HepG2 (cell line): Measurements from ENCODE around the gene XRCC5. TPM values are rescaled to one million over a fixed set of nuclear protein-coding genes. Genes with fewer than 3 reads are reported as not detected.

Source experiments
- BCL6 ChIP-seq: IDR thresholded peaks from 2 replicates; pipeline ENCODE4 v1.6.1; 2016; ENCODE audit warnings: missing genetic modification reagents, missing compliant biosample characterization
- CEBPG ChIP-seq: IDR thresholded peaks from 2 replicates; pipeline ENCODE4 v1.6.1; 2016
- DR1 ChIP-seq: sonication (generic); formaldehyde crosslinking; IDR thresholded peaks from 2 replicates; pipeline ENCODE4 v1.8.0; 2021; ENCODE audit warnings: mild to moderate bottlenecking, missing genetic modification reagents, inconsistent platforms
- EP300 ChIP-seq, 3 experiments: sonication (generic) in 1 of 3; formaldehyde crosslinking in 1 of 3; IDR thresholded peaks; 2 replicates each; pipeline versions ENCODE4 v1.5.1 to v1.6.1; 2011 to 2020; ENCODE audit warnings: low read depth in 2 of 3, low read length in 2 of 3, borderline replicate concordance in 1 of 3, improper control_type of control experiment in 1 of 3, mild to moderate bottlenecking in 1 of 3, missing genetic modification reagents in 1 of 3, moderate library complexity in 1 of 3
- FOXC1 ChIP-seq: sonication (generic); formaldehyde crosslinking; IDR thresholded peaks from 2 replicates; pipeline ENCODE4 v1.8.0; 2022; ENCODE audit warnings: mild to moderate bottlenecking, missing genetic modification reagents, borderline replicate concordance
- GFI1 ChIP-seq: sonication (generic); formaldehyde crosslinking; IDR thresholded peaks from 2 replicates; pipeline ENCODE4 v1.5.0; 2020; ENCODE audit warnings: missing genetic modification reagents, mild to moderate bottlenecking, borderline replicate concordance
- HDAC1 ChIP-seq: sonication (generic); formaldehyde crosslinking; IDR thresholded peaks from 2 replicates; pipeline ENCODE4 v1.5.1; 2020; ENCODE audit warnings: mild to moderate bottlenecking, missing genetic modification reagents
- HNRNPLL ChIP-seq: fragments of 200-400 bp; formaldehyde crosslinking; IDR thresholded peaks from 2 replicates; pipeline ENCODE4 v1.6.1; 2017; ENCODE audit warnings: mild to moderate bottlenecking, low read depth, low read length; ENCODE audit not compliant: poor library complexity, severe bottlenecking
- KDM5A ChIP-seq: fragments of 200-600 bp; sonication (generic); IDR thresholded peaks from 2 replicates; pipeline ENCODE4 v1.7.0; 2018; ENCODE audit warnings: antibody characterized with exemption, mild to moderate bottlenecking, low read length, borderline replicate concordance
- ONECUT2 ChIP-seq: sonication (generic); formaldehyde crosslinking; IDR thresholded peaks from 2 replicates; pipeline ENCODE4 v1.4.0; 2020; ENCODE audit warnings: missing genetic modification reagents
- PAXIP1 ChIP-seq: sonication (generic); formaldehyde crosslinking; conservative IDR thresholded peaks from 2 replicates; pipeline ENCODE4 v1.4.0; 2020; ENCODE audit warnings: mild to moderate bottlenecking, missing genetic modification reagents, moderate library complexity
- PCBP2 ChIP-seq: fragments of 200-400 bp; formaldehyde crosslinking; optimal IDR thresholded peaks from 2 replicates; pipeline ENCODE3; 2018; ENCODE audit warnings: low read length, low read depth; ENCODE audit not compliant: poor library complexity, severe bottlenecking
- SNAI1 ChIP-seq: sonication (generic); formaldehyde crosslinking; IDR thresholded peaks from 2 replicates; pipeline ENCODE4 v1.5.0; 2020; ENCODE audit warnings: mild to moderate bottlenecking, missing genetic modification reagents, borderline replicate concordance
- ZNF17 ChIP-seq: sonication (generic); formaldehyde crosslinking; IDR thresholded peaks from 2 replicates; pipeline ENCODE4 v1.5.0; 2020; ENCODE audit warnings: mild to moderate bottlenecking, missing genetic modification reagents
- ZNF317 ChIP-seq: sonication (generic); formaldehyde crosslinking; IDR thresholded peaks from 2 replicates; pipeline ENCODE4 v1.5.0; 2020; ENCODE audit warnings: mild to moderate bottlenecking, missing genetic modification reagents
- ZNF619 ChIP-seq: sonication (generic); formaldehyde crosslinking; IDR thresholded peaks from 2 replicates; pipeline ENCODE4 v1.4.0; 2020; ENCODE audit warnings: mild to moderate bottlenecking, missing genetic modification reagents
- ZNF761 ChIP-seq: sonication (generic); formaldehyde crosslinking; conservative IDR thresholded peaks from 2 replicates; pipeline ENCODE4 v1.4.0; 2020; ENCODE audit warnings: mild to moderate bottlenecking, missing genetic modification reagents
- polyA plus RNA-seq, 8 experiments: library from polyadenylated mRNA; depleted of rRNA in 3 of 8; stranded (reverse) in 7 of 8; unstranded in 1 of 8; fragments of >200 nt; fragmentation: Illumina TruSeq in 4 of 8; extraction: Trizol in 4 of 8; gene quantifications; 2 replicates each; pipeline versions ENCODE4 v1.2.1 to v1.2.3, GENCODE V29; 2011 to 2016; ENCODE audit warnings: low read depth in 4 of 8, missing spikeins in 1 of 8, mixed read lengths in 1 of 8; ENCODE audit not compliant: insufficient read depth in 1 of 8
- total RNA-seq, 5 experiments: library from RNA; depleted of rRNA; stranded (reverse); fragments of >200 nt; fragmentation: Illumina TruSeq; extraction: Trizol; gene quantifications; 2 replicates each; pipeline ENCODE4 v1.2.3, GENCODE V29; 2016; ENCODE audit warnings: low read depth in 1 of 5
- TF ChIP-seq, protein P1 (sequence below): sonication (generic); formaldehyde crosslinking; IDR thresholded peaks from 2 replicates; pipeline ENCODE4 v1.4.0; 2020; ENCODE audit warnings: missing genetic modification reagents, borderline replicate concordance
- TF ChIP-seq, protein P2 (sequence below): sonication (generic); formaldehyde crosslinking; IDR thresholded peaks from 2 replicates; pipeline ENCODE4 v1.9.0; 2022; ENCODE audit warnings: missing genetic modification reagents, mild to moderate bottlenecking, borderline replicate concordance

Gene XRCC5
- total and polyA plus RNA-seq, 2 of the 13 experiments (the other 11 are each of a cell fraction or from before 2014, with no cell fraction given), result 264 to 454 TPM

DNA sequence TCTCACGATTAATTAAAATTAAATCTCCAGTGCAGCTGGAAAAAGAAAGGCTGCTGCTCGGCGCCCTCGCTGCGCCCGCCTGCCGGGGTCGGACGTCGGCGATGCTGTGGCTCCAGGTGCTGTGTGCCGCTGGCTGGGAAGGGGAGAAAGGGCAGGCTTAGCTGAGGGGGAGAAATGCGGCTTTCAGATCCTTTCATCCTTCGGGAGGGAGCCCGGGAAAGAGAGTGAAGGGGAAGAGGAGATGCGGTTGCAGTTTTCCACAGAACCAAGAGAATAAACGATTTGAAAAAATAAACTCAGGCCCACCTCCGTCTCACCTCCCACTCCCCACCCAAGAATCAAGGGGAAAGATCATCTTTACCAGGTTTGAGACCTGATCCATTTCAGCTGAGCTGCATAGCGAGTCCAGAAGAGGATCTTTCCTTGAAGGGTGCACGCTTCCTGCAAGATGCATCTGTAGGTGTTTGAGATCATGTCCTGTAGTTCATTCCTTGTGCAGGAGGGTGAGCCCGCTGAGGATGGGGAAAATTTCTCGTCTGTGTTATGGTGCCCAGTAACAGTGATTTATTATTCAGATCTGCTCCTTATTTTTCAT is 26.9 kb upstream of the XRCC5 start (continued):
- TF ChIP-seq, protein P1, sequence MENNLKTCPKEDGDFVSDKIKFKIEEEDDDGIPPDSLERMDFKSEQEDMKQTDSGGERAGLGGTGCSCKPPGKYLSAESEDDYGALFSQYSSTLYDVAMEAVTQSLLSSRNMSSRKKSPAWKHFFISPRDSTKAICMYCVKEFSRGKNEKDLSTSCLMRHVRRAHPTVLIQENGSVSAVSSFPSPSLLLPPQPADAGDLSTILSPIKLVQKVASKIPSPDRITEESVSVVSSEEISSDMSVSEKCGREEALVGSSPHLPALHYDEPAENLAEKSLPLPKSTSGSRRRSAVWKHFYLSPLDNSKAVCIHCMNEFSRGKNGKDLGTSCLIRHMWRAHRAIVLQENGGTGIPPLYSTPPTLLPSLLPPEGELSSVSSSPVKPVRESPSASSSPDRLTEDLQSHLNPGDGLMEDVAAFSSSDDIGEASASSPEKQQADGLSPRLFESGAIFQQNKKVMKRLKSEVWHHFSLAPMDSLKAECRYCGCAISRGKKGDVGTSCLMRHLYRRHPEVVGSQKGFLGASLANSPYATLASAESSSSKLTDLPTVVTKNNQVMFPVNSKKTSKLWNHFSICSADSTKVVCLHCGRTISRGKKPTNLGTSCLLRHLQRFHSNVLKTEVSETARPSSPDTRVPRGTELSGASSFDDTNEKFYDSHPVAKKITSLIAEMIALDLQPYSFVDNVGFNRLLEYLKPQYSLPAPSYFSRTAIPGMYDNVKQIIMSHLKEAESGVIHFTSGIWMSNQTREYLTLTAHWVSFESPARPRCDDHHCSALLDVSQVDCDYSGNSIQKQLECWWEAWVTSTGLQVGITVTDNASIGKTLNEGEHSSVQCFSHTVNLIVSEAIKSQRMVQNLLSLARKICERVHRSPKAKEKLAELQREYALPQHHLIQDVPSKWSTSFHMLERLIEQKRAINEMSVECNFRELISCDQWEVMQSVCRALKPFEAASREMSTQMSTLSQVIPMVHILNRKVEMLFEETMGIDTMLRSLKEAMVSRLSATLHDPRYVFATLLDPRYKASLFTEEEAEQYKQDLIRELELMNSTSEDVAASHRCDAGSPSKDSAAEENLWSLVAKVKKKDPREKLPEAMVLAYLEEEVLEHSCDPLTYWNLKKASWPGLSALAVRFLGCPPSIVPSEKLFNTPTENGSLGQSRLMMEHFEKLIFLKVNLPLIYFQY, result no peak
- TF ChIP-seq PCBP2, result peak; percentile 57
- TF ChIP-seq EP300 (IDR thresholded peaks at IDR 0.05; ENCODE audit: low read depth in 2 of 2, low read length in 2 of 2), result no peak
- no peak for TF ChIP-seq EP300 (CRISPR knock-in tag; IDR thresholded peaks at IDR 0.05; ENCODE audit: borderline replicate concordance)
- TF ChIP-seq PAXIP1 (CRISPR knock-in tag), result peak; percentile 4; the same call in 1 of the 2 replicates
- TF ChIP-seq SNAI1, result peak; percentile 53; the same call in 1 of the 2 replicates
- TF ChIP-seq GFI1, result peak; percentile 3; the same call in 1 of the 2 replicates
- TF ChIP-seq HDAC1 (CRISPR knock-in tag), result no peak
- peak; percentile 6 for TF ChIP-seq HNRNPLL
- TF ChIP-seq ZNF761 (CRISPR knock-in tag), result 0 out of 2 replicates have a peak, but pooled peaks have one; percentile 7
- 0 out of 2 replicates have a peak, but pooled peaks have one; percentile 68 for TF ChIP-seq ZNF619 (CRISPR knock-in tag)
- no peak for TF ChIP-seq BCL6
- 0 out of 2 replicates have a peak, but pooled peaks have one; percentile 1 for TF ChIP-seq CEBPG (CRISPR knock-in tag)
- 0 out of 2 replicates have a peak, but pooled peaks have one; percentile 19 for TF ChIP-seq ZNF317 (CRISPR knock-in tag)
- 0 out of 2 replicates have a peak, but pooled peaks have one; percentile 14 for TF ChIP-seq DR1
- peak; percentile 12; the same call in 1 of the 2 replicates for TF ChIP-seq KDM5A
- TF ChIP-seq ONECUT2, result no peak
- TF ChIP-seq FOXC1, result 0 out of 2 replicates have a peak, but pooled peaks have one; percentile 30
- TF ChIP-seq ZNF17 (CRISPR knock-in tag), result 0 out of 2 replicates have a peak, but pooled peaks have one; percentile 12
- TF ChIP-seq, protein P2, sequence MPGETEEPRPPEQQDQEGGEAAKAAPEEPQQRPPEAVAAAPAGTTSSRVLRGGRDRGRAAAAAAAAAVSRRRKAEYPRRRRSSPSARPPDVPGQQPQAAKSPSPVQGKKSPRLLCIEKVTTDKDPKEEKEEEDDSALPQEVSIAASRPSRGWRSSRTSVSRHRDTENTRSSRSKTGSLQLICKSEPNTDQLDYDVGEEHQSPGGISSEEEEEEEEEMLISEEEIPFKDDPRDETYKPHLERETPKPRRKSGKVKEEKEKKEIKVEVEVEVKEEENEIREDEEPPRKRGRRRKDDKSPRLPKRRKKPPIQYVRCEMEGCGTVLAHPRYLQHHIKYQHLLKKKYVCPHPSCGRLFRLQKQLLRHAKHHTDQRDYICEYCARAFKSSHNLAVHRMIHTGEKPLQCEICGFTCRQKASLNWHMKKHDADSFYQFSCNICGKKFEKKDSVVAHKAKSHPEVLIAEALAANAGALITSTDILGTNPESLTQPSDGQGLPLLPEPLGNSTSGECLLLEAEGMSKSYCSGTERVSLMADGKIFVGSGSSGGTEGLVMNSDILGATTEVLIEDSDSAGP (CRISPR knock-in tag), result peak; percentile 63; the same call in 1 of the 2 replicates
